ENCODE results near the gene COL12A1. TPM values are rescaled to one million over a fixed set of nuclear protein-coding genes. Genes with fewer than 3 reads are reported as not detected.

Gene COL12A1
- total and polyA plus RNA-seq, 2 experiments from 2014 or later: 0.39 to 6.3 TPM

DNA sequence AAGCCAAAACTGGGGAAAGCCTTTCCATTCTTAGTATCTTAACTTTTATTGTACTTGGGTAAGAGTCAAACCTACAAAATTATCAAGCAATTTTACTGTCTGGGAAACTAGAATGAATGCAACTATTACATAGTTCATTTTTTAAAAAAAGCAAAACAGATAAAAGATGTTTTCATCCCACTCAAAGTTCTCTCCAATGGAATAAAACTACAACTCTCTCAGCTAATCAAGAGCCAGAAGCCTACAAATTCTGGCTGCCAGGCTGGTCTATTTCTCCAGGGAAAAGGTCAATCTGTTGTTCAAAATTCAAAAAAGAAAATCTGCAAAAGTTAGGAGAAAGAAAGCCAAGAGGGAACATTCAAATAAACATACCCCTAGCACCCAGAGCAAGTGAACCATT lies 56.2 kb downstream of the COL12A1 start (continued):
- TF ChIP-seq, protein P1, sequence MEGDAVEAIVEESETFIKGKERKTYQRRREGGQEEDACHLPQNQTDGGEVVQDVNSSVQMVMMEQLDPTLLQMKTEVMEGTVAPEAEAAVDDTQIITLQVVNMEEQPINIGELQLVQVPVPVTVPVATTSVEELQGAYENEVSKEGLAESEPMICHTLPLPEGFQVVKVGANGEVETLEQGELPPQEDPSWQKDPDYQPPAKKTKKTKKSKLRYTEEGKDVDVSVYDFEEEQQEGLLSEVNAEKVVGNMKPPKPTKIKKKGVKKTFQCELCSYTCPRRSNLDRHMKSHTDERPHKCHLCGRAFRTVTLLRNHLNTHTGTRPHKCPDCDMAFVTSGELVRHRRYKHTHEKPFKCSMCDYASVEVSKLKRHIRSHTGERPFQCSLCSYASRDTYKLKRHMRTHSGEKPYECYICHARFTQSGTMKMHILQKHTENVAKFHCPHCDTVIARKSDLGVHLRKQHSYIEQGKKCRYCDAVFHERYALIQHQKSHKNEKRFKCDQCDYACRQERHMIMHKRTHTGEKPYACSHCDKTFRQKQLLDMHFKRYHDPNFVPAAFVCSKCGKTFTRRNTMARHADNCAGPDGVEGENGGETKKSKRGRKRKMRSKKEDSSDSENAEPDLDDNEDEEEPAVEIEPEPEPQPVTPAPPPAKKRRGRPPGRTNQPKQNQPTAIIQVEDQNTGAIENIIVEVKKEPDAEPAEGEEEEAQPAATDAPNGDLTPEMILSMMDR (conservative IDR thresholded peaks at IDR 0.05; ENCODE audit: low read depth in 2 of 2): no peak
- TF ChIP-seq POLR2AphosphoS5 (IDR thresholded peaks at IDR 0.05; ENCODE audit: low read depth) (no peak), EZH2phosphoT487 (IDR thresholded peaks at IDR 0.05; ENCODE audit: unreplicated experiment) (no peak), EZH2 (IDR thresholded peaks at IDR 0.05; ENCODE audit: low read depth, unreplicated experiment) (no peak), ZNF331 (CRISPR knock-in tag; IDR thresholded peaks at IDR 0.05; ENCODE audit: low read depth) (no peak), ZNF114 (CRISPR knock-in tag; IDR thresholded peaks at IDR 0.05) (no peak), CREB1 (CRISPR knock-in tag; IDR thresholded peaks at IDR 0.05; ENCODE audit: low read depth) (no peak)

DNA sequence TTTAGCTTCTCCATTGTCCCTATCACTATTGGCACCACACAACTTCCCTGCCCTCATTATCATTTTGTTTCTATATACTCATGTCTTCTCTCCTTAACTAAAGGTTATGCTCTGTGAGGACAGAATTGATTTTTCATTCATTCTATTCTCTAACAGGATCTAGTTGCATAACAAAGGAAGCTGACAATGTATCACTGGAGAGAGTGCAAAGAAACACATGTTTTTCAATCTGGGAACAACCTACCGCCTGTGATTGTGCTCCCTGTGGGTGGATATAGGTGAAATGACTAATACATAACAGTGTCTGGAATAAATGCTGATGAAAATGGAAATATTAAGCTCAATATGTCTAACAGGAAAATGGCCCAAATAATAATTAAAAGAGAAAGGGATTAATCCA lies 56.6 kb downstream of the COL12A1 start:
- no peak for ATAC-seq
- TF ChIP-seq ZNF114 (CRISPR knock-in tag; IDR thresholded peaks at IDR 0.05) (no peak), ZNF331 (CRISPR knock-in tag; IDR thresholded peaks at IDR 0.05; ENCODE audit: low read depth) (no peak), POLR2AphosphoS5 (IDR thresholded peaks at IDR 0.05; ENCODE audit: low read depth) (no peak), NANOG (IDR thresholded peaks at IDR 0.05; ENCODE audit: borderline replicate concordance) (no peak), EZH2 (IDR thresholded peaks at IDR 0.05; ENCODE audit: low read depth, unreplicated experiment) (no peak)
- TF ChIP-seq, protein P2, sequence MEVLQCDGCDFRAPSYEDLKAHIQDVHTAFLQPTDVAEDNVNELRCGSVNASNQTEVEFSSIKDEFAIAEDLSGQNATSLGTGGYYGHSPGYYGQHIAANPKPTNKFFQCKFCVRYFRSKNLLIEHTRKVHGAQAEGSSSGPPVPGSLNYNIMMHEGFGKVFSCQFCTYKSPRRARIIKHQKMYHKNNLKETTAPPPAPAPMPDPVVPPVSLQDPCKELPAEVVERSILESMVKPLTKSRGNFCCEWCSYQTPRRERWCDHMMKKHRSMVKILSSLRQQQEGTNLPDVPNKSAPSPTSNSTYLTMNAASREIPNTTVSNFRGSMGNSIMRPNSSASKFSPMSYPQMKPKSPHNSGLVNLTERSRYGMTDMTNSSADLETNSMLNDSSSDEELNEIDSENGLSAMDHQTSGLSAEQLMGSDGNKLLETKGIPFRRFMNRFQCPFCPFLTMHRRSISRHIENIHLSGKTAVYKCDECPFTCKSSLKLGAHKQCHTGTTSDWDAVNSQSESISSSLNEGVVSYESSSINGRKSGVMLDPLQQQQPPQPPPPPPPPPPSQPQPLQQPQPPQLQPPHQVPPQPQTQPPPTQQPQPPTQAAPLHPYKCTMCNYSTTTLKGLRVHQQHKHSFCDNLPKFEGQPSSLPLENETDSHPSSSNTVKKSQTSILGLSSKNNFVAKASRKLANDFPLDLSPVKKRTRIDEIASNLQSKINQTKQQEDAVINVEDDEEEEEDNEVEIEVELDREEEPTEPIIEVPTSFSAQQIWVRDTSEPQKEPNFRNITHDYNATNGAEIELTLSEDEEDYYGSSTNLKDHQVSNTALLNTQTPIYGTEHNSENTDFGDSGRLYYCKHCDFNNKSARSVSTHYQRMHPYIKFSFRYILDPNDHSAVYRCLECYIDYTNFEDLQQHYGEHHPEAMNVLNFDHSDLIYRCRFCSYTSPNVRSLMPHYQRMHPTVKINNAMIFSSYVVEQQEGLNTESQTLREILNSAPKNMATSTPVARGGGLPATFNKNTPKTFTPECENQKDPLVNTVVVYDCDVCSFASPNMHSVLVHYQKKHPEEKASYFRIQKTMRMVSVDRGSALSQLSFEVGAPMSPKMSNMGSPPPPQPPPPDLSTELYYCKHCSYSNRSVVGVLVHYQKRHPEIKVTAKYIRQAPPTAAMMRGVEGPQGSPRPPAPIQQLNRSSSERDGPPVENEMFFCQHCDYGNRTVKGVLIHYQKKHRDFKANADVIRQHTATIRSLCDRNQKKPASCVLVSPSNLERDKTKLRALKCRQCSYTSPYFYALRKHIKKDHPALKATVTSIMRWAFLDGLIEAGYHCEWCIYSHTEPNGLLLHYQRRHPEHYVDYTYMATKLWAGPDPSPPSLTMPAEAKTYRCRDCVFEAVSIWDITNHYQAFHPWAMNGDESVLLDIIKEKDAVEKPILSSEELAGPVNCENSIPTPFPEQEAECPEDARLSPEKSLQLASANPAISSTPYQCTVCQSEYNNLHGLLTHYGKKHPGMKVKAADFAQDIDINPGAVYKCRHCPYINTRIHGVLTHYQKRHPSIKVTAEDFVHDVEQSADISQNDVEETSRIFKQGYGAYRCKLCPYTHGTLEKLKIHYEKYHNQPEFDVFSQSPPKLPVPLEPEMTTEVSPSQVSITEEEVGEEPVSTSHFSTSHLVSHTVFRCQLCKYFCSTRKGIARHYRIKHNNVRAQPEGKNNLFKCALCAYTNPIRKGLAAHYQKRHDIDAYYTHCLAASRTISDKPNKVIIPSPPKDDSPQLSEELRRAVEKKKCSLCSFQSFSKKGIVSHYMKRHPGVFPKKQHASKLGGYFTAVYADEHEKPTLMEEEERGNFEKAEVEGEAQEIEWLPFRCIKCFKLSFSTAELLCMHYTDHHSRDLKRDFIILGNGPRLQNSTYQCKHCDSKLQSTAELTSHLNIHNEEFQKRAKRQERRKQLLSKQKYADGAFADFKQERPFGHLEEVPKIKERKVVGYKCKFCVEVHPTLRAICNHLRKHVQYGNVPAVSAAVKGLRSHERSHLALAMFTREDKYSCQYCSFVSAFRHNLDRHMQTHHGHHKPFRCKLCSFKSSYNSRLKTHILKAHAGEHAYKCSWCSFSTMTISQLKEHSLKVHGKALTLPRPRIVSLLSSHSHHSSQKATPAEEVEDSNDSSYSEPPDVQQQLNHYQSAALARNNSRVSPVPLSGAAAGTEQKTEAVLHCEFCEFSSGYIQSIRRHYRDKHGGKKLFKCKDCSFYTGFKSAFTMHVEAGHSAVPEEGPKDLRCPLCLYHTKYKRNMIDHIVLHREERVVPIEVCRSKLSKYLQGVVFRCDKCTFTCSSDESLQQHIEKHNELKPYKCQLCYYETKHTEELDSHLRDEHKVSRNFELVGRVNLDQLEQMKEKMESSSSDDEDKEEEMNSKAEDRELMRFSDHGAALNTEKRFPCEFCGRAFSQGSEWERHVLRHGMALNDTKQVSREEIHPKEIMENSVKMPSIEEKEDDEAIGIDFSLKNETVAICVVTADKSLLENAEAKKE (CRISPR knock-in tag; IDR thresholded peaks at IDR 0.05): no peak
- TF ChIP-seq, protein P3, sequence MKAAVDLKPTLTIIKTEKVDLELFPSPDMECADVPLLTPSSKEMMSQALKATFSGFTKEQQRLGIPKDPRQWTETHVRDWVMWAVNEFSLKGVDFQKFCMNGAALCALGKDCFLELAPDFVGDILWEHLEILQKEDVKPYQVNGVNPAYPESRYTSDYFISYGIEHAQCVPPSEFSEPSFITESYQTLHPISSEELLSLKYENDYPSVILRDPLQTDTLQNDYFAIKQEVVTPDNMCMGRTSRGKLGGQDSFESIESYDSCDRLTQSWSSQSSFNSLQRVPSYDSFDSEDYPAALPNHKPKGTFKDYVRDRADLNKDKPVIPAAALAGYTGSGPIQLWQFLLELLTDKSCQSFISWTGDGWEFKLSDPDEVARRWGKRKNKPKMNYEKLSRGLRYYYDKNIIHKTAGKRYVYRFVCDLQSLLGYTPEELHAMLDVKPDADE (IDR thresholded peaks at IDR 0.05): no peak
- TF ChIP-seq, protein P1 (conservative IDR thresholded peaks at IDR 0.05; ENCODE audit: low read depth in 2 of 2): no peak

More for the DNA sequence above, 56.6 kb downstream of the COL12A1 start:
- Mint-ChIP-seq H3K9me3 (no peaks in the 10 kb centered on the region), H3K27me3 (ENCODE audit: insufficient read depth, low read depth, poor library complexity) (no peaks in the 10 kb centered on the region), H3K36me3 (ENCODE audit: low read depth) (no peaks in the 10 kb centered on the region), H3K27ac (no peak overlapping the region), H3K4me3 (no peak overlapping the region), H3K4me1 (no peaks in the 10 kb centered on the region)
- no peaks in the 10 kb centered on the region for H4K20me1 ChIP-seq (replicated peaks; ENCODE audit: insufficient read depth)
- no peak for DNase-seq (ENCODE audit: low spot score)
- H3K9me2 ChIP-seq (ENCODE audit: insufficient read depth): no peaks in the 10 kb centered on the region
- H3K4me2 ChIP-seq: no peak overlapping the region
- no peaks in the 10 kb centered on the region for H3K27me3 ChIP-seq (ENCODE audit: insufficient read depth)
- no peaks in the 10 kb centered on the region for H3K36me3 ChIP-seq (ENCODE audit: insufficient read depth)
- no peaks in the 10 kb centered on the region for H3F3A ChIP-seq (replicated peaks; ENCODE audit: low read depth)
- no peaks in the 10 kb centered on the region for H3K4me1 ChIP-seq (ENCODE audit: insufficient read depth)
- H2AFZ ChIP-seq: no peak overlapping the region
- H3K27ac ChIP-seq (ENCODE audit: low read depth): no peak overlapping the region
- H3K4me3 ChIP-seq: no peak overlapping the region
- H3K79me2 ChIP-seq (replicated peaks; ENCODE audit: insufficient read depth): no peaks in the 10 kb centered on the region
